SU-DHL-6 (cell line): Measurements from ENCODE around the gene MPP1.
"Not testable (repeated sequence)": the region's sequence is repeated elsewhere in the genome, so short reads cannot be mapped to it uniquely, and the experiment has no call there.

Experiments
- H2AFZ ChIP-seq: fragments of 200-600 bp; sonication (generic); 2 replicates; pipeline ENCODE4 v1.6.1; 2014; ENCODE audit warnings: low read depth, mild to moderate bottlenecking, moderate library complexity, mixed read lengths, antibody characterized with exemption, low read length; ENCODE audit not compliant: severe bottlenecking
- H3F3A ChIP-seq: fragments of 200-600 bp; shearing (Covaris generic); 2 replicates; pipeline ENCODE4 v1.6.0; 2016; ENCODE audit warnings: antibody characterized with exemption, mild to moderate bottlenecking; ENCODE audit not compliant: insufficient read depth
- H3K27ac ChIP-seq: fragments of 200-600 bp; sonication (generic); 2 replicates; pipeline ENCODE4 v1.5.1; 2016; ENCODE audit warnings: low read depth, mild to moderate bottlenecking, low read length, moderate library complexity, mixed read lengths
- H3K27me3 ChIP-seq: fragments of 200-600 bp; sonication (generic), shearing (Covaris generic); 2 replicates; pipeline ENCODE4 v1.6.0; 2014; ENCODE audit warnings: mild to moderate bottlenecking, low read length
- H3K36me3 ChIP-seq: fragments of 200-600 bp; sonication (generic); 2 replicates; pipeline ENCODE4 v1.6.1; 2014; ENCODE audit warnings: mild to moderate bottlenecking, low read length, mixed read lengths
- H3K4me2 ChIP-seq: fragments of 300-600, 200-600 bp; shearing (Covaris generic), sonication (generic); 2 replicates; pipeline ENCODE4 v1.6.0; 2014; ENCODE audit warnings: low read length, low read depth, mild to moderate bottlenecking; ENCODE audit not compliant: poor library complexity, severe bottlenecking
- H3K4me3 ChIP-seq: fragments of 200-600 bp; sonication (generic); 2 replicates; pipeline ENCODE4 v1.5.1; 2014; ENCODE audit warnings: antibody characterized with exemption, low read length, mild to moderate bottlenecking, mixed read lengths; ENCODE audit not compliant: insufficient read depth, poor library complexity, severe bottlenecking
- H3K79me2 ChIP-seq: fragments of 200-600 bp; sonication (generic); 2 replicates; pipeline ENCODE4 v1.6.1; 2014; ENCODE audit warnings: mild to moderate bottlenecking, low read length, moderate library complexity; ENCODE audit not compliant: insufficient read depth
- H3K9ac ChIP-seq: fragments of 200-600 bp; sonication (generic); 2 replicates; pipeline ENCODE4 v1.7.0; 2014; ENCODE audit warnings: mild to moderate bottlenecking, low read length
- H3K9me2 ChIP-seq: fragments of 200-600 bp; sonication (generic); replicated peaks from 2 replicates; pipeline ENCODE4 v1.6.1; 2014; ENCODE audit warnings: low read length; ENCODE audit not compliant: insufficient read depth
- H3K9me3 ChIP-seq: fragments of 200-600 bp; sonication (generic); 2 replicates; pipeline ENCODE4 v1.6.1; 2014; ENCODE audit warnings: low read length, mixed read lengths; ENCODE audit not compliant: insufficient read depth
- H4K20me1 ChIP-seq: fragments of 200-600 bp; sonication (generic); 2 replicates; pipeline ENCODE4 v1.6.1; 2014; ENCODE audit warnings: low read depth, mild to moderate bottlenecking, antibody characterized with exemption, low read length, moderate library complexity, mixed read lengths
- CTCF ChIP-seq: fragments of 200-600 bp; sonication (generic); IDR thresholded peaks from one replicate; pipeline ENCODE4 v1.5.1; 2017; ENCODE audit warnings: antibody characterized with exemption, mild to moderate bottlenecking, low read length, moderate library complexity; ENCODE audit not compliant: insufficient read depth, poor library complexity, severe bottlenecking
- EZH2phosphoT487 ChIP-seq: fragments of 200-600 bp; sonication (generic), shearing (Covaris generic); conservative IDR thresholded peaks from 2 replicates; pipeline ENCODE4 v1.6.1; 2018; ENCODE audit warnings: mild to moderate bottlenecking, antibody characterized with exemption, low read length, moderate library complexity, mixed read lengths

Gene MPP1

GRCh38 chrX:154827194-154828015 lies 22.1 kb upstream of the MPP1 start:
- no peak overlapping the region for H3K9ac ChIP-seq
- no peak overlapping the region for H2AFZ ChIP-seq
- no peaks in the 10 kb centered on the region for H3K9me2 ChIP-seq
- no peaks in the 10 kb centered on the region for H3K27me3 ChIP-seq
- no peaks in the 10 kb centered on the region for H3K36me3 ChIP-seq
- no peak overlapping the region for H3K27ac ChIP-seq
- no peaks in the 10 kb centered on the region for H4K20me1 ChIP-seq
- no peaks in the 10 kb centered on the region for H3F3A ChIP-seq
- no peak overlapping the region for H3K4me3 ChIP-seq
- H3K4me2 ChIP-seq = no peak overlapping the region
- H3K79me2 ChIP-seq = no peaks in the 10 kb centered on the region
- TF ChIP-seq CTCF (no peak), EZH2phosphoT487 (no peak)
- H3K9me3 ChIP-seq = no peaks in the 10 kb centered on the region

- H3K9me3 ChIP-seq, H3K27me3 ChIP-seq: not testable (repeated sequence)
Measured at GRCh38 chrX:154825586-154825985, 20.3 kb upstream of the MPP1 start.

GRCh38 chrX:154824638-154825037 lies 19.4 kb upstream of the MPP1 start:
- H3K4me3 ChIP-seq = no peak overlapping the region
- no peaks in the 10 kb centered on the region for H4K20me1 ChIP-seq
- H3K9me2 ChIP-seq = no peaks in the 10 kb centered on the region
- H2AFZ ChIP-seq = no peak overlapping the region
- H3K36me3 ChIP-seq = no peaks in the 10 kb centered on the region
- no peak overlapping the region for H3K4me2 ChIP-seq
- TF ChIP-seq EZH2phosphoT487 = no peak
- TF ChIP-seq CTCF = no peak
- H3K27me3 ChIP-seq = no peaks in the 10 kb centered on the region
- no peaks in the 10 kb centered on the region for H3F3A ChIP-seq
- H3K9me3 ChIP-seq = no peaks in the 10 kb centered on the region
- H3K9ac ChIP-seq = no peak overlapping the region
- no peaks in the 10 kb centered on the region for H3K79me2 ChIP-seq
- H3K27ac ChIP-seq = no peak overlapping the region

More at GRCh38 chrX:154825586-154825985, 20.3 kb upstream of the MPP1 start:
- H3K27ac ChIP-seq, H3K9me2 ChIP-seq, H3F3A ChIP-seq, H3K4me3 ChIP-seq, H3K36me3 ChIP-seq, H3K79me2 ChIP-seq, H4K20me1 ChIP-seq, H3K4me2 ChIP-seq, H3K9ac ChIP-seq, H2AFZ ChIP-seq: not testable (repeated sequence)

GRCh38 chrX:154822029-154822428 lies 16.7 kb upstream of the MPP1 start:
- no peak overlapping the region for H3K9ac ChIP-seq
- no peaks in the 10 kb centered on the region for H3K27me3 ChIP-seq
- H3K79me2 ChIP-seq = no peaks in the 10 kb centered on the region
- H3K27ac ChIP-seq = no peak overlapping the region
- no peak overlapping the region for H3K4me3 ChIP-seq
- no peaks in the 10 kb centered on the region for H3K9me3 ChIP-seq
- H3K9me2 ChIP-seq = no peaks in the 10 kb centered on the region
- H3F3A ChIP-seq = no peaks in the 10 kb centered on the region
- TF ChIP-seq CTCF = no peak
- TF ChIP-seq EZH2phosphoT487 = no peak
- no peak overlapping the region for H2AFZ ChIP-seq
- H3K4me2 ChIP-seq = no peak overlapping the region
- no peaks in the 10 kb centered on the region for H3K36me3 ChIP-seq
- H4K20me1 ChIP-seq = no peaks in the 10 kb centered on the region
